Measurements from ENCODE around the gene KMT2C.
A peak's percentile ranks its signal among the peaks of the same experiment; 100 is the strongest.

Gene KMT2C

DNA sequence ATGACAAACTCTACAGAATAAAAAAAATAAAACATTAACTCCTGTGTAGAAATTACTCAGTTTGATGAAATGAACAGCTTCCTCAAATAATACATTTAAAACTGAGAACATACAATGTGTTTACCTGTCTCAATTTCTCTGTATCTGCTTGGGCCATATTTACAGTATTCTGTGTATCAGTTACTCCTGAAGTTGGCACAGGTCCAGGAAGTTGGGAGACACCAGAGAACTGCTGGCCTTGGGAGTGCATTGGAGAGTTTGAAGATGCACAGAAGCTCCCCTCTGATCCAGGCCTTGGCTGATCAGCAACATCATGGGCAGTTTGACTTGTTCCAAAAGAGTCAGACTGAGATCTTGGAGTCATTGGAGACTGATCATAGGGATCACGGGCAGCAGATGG, 255.2 kb downstream of the KMT2C start:
- peak; percentile 68 for DNase-seq

DNA sequence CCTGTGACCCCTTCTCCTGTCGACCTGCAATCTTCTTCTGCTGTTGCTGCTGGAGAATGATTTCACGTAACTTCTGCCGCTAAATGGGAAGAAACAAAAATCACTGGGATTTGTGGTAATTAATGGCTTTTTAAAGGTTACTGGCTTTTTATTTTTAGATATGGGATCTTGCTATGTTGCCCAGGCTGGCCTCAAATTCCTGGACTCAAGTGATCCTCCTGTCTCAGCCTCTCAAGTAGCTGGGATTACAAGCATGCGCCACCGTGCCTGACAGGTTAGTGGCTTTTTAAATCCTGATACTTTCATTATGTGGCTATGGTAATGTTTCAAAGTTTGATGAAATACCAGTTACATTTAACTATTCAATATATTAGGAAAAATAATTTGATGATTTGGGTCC, 255.8 kb downstream of the KMT2C start:
- DNase-seq, result no peak

DNA sequence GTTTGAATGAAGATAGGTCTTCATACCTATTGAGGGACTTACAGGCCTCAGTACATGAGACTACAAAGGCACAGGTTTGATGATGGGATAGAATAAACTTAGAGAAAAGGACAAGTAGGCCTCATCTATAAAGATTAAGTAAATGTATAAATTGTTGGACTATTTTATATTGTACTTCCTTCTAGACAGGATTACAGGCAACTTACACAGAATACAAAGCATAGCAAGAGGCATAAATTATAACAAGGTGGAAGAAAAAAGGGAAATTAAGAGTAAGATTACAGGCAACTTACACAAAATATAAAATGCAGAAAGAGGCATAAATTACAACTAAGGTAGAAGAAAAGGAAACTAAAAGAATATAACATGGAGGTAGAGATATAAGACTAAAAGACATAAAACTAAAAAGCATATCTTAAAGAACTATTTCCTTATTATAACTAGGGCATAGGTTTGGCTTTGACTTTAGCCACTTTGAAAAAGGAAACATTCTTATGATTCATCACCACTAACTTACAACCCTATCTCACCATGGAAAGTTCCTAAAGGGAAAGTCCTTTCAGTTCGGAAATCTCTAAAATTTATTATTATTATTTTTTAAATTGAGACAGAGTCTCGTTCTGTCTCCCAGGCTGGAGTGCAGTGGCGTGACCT, 257.3 kb downstream of the KMT2C start:
- no peak for DNase-seq

DNA sequence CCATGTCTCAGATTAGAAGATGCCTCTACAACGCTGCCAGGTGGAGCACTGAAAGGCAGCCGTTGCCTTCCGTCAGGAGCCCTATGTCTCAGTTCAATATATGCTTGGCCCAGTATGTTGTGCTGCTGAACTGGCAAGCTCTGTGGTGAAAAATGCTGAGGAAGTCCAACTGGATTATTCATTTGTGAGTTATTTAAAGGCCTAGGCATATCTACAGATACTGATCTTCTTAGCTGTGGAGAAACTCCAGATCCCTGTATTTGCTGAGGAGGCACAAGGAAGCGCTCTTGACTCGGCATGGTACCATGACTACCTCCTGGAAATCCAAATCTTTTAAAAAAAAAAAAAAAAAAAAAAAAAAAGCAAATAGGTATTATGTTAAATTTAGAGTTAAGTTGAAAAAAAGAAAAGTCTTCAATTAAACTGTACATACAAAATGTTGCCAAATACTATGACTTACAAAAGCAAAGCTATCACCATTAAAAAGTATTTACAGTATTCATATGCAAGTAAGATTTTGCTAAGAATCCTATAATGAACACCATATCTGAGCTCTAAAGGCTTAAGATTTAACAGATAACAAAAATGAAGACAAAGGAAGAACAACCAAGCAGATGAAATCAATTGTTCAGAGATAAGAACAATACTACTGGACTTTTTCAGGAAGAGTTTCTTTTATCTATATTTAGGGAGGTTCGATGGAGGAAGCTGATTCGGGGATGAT, 258.0 kb downstream of the KMT2C start:
- no peak for DNase-seq

DNA sequence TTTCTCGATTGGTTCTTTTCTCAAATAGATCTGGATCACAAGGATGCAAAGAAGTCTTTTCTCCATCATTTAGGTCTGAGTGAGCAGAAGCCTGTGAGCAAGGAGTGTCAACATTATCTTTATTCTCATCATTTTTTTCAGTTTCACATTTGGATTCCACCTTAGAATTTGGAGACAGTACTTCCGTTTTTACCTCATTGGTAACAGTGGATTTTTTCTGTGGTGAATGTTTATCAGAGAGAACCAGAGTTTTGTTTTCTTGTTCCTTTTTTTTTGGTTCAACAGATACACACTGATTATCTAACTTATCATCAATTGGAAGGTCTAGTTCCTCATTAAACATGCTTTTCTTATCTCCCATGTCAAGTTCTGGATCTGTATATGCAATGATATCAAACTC, 259.0 kb downstream of the KMT2C start:
- peak; percentile 62 for DNase-seq

DNA sequence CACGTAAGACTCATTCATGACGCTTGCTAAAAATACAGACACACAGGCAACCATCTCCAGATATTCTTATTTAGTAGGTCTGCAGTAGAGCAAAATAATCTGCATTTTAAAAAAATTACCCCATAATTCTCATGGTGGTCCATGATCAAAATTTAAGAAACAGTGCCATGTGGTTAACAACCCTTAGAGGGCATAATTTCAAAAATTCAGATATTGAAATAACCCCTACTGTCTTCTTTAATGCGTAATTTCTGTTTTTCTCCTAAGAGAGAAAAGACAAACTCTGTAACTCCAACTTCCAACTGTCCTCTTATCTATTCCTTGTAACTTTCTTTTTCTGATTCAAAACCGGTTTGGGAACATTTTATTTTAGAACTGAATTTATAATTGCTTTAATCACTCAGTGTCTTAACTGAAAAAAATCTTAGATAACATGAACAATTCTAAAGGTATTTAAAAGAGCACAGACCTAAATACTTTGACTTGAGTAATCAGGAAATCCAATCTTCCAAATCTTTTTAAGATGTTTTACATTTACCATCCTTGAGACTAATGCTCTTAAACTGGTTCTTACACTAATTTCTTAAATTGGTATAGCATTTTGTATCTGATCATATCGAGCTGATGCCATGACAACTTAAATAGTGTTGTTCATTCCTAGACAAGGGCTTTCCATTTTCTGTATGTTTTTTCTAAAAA, 262.3 kb downstream of the KMT2C start:
- no peak for DNase-seq

DNA sequence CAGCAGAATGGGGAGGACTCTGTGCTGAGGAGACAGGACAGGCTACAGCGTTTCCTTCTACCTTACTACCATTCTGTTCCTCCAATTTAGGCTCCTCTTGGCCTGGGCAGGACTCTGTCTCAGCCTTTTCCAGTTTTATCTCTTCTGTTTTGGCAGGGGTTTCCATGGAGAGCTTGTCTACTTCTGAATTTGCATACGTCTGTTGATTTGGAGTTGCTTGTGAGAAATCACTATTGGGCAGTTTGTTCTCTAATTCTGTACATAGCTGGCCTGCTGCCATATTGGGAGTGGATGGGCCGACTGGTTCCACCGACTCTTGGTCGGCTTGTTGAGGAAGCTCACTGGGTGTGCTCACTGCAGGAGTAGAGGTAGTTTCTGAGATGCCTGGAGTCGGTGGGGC, 273.5 kb downstream of the KMT2C start:
- no peak for DNase-seq

DNA sequence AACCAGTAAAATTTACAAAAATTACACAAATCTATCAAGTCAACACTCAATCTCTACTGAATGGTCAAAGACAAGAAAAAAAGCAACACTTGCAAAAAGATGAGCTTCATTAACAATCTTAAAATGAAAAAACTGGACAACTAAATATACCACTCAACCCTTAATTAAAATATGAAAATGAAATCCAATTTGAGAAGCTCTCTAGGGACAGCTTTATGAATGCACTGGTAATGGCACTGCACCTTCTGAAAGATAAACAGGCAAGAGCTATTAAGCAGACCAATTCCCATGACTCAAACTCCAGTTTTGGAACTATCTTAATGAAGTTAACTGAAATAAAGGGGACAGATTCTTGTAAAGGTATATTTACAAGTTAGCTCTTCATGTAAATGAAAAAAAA, 274.6 kb downstream of the KMT2C start:
- no peak for DNase-seq

DNA sequence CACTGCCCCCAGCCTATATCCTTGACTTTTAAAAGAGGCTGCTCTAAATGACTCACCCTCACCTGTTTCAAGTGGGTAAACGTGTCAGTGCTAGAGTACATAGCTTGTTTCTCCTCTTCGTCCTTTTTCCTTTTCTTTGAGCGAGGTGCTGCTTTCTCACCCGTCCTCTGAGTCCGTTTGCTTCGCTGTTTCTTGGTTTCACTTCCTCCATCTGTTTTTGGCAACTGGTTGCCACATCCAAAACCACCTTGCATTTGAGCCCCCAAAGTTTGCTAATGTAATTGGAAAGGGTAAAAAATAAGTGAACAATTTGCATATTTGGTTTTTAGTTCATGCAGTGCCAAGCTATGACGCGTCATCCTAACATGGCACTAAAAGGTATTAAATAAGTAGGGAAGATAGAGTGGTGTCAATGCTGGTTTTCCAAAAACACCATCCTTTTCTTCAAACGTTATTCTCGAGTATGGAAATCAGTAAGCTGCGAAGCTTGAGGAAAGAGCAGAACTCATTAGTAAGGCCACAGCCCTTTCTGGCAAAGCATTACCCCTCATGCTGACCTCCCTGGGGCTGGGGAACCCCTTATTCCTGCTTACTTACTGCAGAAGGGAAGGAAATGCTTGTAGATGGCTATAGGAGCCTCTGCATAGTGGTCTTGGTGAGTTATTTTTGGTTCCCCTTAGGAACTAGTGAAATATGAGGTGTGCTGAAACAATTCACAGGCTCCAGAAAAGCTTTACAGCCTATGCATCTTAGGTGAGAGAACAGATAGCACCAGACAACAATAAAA, 276.8 kb downstream of the KMT2C start:
- DNase-seq, result no peak

DNA sequence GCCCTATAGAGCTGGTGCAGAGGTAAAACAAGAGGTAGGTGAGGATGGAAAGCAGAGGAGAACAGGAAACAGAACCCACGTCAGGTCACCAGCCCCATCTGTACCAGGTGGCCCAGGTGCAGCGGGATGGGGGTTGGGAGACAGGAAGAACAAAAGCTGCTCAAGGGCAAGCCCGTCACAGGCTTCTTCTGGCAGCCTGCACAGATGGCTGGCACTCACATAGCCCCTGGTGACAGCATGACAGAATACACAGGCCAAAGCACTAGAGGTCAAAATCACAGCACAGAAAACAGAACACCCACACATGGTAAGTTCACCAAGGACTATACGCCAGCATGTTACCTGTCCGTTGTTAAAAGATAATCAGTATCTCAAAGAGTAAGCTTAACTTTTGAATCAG, 283.5 kb downstream of the KMT2C start:
- DNase-seq, result no peak

DNA sequence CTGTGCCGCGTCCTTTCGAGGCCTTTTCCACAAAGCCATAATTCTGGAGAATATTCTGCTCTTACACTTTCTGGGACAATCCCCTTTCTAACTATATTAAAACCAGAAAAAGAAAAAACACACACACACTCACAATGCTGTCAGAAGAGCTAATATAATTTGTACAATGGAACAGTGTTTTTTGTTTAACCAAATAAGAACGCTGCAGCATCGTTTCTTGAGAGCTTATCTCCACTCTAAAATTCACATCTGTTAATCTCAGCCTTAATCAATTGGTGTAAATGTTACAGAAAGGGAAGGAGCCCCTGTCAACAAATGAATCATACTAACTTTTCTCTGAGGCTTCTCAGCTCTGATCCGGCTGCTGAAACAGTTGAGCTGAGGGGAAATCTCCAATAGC, 286.4 kb downstream of the KMT2C start:
- no peak for DNase-seq

DNA sequence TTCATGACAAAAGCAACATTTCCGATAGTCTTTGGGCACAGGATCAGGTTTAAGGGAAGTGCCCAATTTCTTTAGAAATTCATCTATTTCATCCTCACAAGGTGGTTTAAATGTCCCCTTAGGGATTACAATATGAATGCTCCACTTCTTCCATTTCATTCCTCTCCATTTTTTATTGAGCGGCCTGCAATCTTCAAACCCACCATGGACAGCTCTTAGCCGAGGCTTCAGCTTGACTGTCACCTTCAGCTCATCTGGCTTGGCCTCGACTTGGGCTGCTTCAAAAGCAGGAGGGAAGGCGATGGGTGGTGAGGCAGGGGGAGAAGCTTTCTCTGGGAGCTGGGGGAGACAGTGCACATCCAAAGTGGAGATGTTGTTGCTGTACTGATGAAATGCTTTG, 287.1 kb downstream of the KMT2C start:
- no peak for DNase-seq

DNA sequence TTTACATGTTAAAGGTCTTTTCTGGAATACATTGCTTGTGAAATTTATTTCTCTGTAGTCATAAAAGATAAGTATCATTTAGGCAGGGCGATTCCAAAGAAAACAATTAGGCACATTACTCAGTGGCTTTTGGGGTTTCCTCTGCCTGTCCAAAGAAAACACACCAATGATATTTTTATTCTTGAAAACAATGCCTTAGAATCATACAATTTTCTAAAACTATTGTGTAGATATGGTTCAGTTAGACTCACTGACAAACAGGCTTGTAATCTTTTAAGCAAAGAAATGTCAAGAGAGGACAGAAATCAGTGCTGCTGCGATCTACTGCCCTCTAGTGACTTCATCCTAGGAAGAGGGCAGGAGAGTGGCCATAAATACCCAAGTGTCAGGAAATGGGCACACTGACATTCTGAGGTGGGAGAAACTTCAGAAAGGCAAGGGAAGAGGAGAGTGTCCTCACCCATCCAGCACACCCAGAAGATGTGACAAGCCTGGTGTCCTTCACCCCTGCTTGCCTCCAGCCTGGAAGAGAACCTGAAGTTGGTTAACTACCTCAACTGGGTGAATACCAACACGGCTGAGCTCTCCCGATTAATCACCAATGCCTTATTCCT, 289.8 kb downstream of the KMT2C start:
- DNase-seq, result peak; percentile 67

DNA sequence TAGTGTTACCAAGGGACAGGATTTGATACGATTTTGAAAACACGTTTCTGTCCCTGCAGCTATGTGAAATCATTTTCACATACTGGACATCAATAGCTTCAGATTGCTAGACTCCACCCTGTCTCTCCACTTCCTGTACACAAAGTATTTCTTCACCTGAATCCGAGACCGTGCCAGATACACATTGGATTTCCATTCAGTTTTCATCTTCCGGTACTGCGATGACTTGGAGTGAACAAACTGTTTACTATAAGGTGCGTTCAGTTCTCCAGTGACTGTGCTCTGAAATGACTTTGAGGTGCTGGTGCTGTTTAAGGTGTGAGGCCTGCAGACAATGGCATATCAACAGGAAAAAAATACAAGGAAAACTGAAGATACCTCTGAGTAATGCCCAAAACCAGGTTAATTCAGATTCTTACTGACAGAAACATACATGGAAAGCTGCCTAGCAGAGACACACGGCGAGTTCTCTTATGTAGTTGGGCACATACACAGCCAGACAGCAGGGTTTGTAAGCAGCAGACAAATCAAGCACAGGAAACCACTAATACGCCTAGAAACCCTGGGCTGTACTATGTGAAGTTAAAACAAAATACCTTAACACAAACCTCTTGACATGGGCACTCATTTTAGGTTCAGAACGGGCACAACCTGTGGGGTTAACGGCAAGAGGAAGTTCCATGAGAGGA, 291.1 kb downstream of the KMT2C start:
- no peak for DNase-seq

DNA sequence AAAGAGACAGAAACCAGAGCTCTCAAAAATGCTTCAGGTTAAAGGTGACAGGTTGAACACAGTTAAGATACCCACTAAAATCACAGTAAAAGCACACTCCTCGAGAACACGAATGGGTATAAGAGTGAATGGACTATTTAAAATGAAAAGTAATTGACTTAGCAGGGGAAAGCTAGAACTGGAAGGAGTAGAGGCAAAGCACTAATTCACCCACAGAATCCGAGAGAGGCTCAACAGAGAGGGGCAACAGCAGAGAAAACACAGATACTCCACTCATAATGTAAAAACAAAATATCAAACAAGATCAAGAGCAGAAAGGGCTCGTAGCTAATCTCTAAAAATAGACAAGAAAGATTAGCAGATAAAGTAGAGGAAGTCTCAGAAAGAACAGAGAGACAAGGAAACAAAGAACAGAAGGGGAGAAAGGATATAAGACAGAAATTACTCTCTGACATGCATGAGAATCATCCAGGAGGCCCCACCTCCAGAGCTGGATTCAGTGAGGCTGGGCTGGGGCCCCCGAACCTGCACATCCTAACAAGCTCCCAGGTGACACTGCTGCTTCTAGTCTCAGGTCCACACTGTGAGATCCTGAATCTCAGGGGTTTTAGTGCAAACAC, 292.7 kb downstream of the KMT2C start:
- DNase-seq, result peak; percentile 9

DNA sequence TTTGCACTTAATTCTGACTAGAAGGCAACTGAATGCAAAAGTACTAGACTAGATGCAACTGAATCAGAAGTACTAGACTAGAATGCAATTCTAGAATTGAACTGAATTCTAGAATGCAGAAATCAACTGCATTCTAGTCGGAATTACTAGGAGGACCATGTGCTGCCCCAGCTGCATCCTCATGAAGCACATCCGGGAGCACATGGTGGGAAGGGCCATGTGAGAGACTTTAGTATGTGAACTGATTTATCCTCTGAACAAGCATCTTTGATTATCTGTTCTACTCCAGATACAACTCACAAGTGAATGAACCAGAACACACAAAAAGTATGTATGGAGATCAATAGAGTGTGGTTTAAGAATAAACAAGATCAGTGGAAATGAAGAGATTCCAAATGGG, 295.2 kb downstream of the KMT2C start:
- no peak for DNase-seq

DNA sequence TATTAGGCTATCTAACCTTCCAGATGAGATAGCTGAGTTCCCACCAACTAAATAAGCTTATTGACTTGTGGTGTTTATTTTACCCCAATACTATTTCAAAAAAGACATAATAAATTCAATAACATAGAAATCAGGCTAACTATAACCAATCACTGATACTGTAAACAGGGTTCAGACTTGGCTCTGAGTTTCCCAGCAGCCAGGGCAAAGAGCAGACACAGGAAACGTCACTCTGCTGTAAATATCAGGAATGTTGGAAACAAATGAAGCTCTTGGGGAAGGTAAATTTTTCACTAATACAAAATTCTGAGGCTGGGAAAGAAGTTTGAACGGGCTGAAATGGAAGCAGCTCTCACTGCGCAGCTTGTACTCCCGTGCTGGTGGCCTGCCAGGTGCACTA, 295.7 kb downstream of the KMT2C start:
- DNase-seq, result no peak

DNA sequence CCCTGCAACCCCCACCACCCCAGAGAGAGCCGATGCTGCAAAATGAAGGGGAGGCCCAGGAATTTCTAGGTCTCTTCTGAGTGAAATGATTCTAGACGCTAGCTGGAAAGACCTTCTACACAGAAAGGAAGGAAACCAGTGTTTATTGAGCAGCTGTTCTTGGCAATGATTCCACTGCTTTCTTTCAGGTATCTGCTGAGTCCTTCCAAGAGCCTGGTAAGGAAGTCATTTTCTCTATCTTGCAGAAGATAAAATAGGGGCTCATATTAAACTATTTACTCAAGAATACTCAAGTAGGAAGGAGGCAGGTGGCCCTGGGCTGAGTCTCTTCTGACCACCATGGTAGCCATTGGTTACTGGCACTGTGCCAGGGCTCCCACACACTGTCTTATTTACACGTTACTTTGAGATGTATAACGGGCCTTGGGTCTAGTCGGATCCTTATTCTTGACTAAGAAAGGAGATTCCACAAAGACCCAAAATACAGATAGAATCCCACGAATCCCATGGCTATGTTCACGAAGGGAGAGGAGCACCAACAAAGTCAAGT, 298.3 kb downstream of the KMT2C start:
- DNase-seq, result no peak

DNA sequence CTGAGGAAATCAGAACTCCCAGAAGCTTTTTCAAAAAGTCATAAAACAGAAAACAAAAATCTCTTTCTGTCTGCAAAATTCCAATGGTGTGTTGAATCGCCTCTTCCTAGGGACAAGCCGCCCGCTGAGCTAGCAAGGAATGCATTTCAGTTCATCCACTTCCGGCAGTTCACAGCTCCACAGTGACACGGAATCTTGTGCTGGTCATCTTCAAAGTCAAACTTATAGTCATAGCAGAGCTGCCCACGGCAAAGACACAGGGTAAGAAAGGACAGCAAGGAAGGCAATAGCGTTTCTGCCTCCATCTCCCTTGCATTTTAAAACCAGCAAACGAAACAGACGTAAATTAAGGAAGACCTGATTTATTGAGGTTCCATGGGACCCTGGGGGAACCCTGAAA, 299.1 kb downstream of the KMT2C start:
- DNase-seq, result no peak

DNA sequence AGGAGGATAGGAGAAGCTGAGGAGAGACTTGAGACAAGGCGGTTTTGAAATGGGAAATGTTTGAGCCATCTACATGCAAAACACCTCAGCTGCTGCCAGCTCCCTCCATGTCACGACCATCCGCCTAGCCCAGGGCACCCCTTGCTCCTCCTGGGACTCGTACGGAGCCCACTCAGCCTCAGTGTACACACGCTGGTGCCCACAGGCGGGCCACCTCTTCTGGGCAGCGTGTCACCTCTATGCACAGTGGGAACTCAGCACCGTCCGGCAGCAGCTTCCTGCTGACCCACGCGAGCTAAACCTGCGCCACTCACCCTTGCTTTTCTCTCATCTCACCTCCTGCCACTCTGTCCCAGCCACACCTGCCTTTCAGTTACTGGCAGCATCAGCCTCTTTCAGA, 302.0 kb downstream of the KMT2C start:
- DNase-seq, result no peak

DNA sequence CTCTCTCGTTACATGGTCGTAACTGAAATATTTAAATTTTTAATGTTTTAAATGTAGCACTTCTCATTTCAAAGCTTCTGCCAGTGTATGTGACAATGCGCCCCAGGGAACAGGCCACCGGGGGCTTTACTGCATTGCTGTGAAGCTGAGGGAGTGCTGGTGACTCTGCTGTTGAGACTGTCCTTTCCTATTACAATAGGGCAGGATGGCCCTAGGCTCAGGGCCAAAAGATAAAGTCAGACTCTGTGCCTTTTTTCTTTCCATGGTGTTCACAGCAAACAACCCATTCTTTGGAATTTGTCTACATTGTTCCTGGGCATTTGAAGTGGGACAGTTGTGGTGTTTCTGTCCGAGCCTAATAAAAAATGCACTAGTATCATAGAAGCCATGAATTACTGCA, 303.0 kb downstream of the KMT2C start:
- DNase-seq, result no peak
